H1 (cell line): ENCODE results near the gene EIF4A2. TPM values are rescaled to one million over a fixed set of nuclear protein-coding genes. Genes with fewer than 3 reads are reported as not detected.

Source experiments
- HDAC6 ChIP-seq: IDR thresholded peaks from one replicate; pipeline ENCODE4 v1.7.1; 2012; ENCODE audit warnings: low read depth, mild to moderate bottlenecking, inconsistent platforms, low read length, moderate library complexity
- polyA plus RNA-seq, 7 experiments: library from polyadenylated mRNA; depleted of rRNA in 3 of 7; stranded (reverse) in 5 of 7; unstranded in 2 of 7; fragments of >200 nt in 5 of 7; fragments of 200-250 nt in 2 of 7; gene quantifications; 1 replicate in 5 of 7; 2 replicates in 1 of 7; 4 replicates in 1 of 7; pipeline versions ENCODE4 v1.2.1 to v1.2.3, GENCODE V29; 2011 to 2013; ENCODE audit warnings: missing spikeins in 2 of 7, mixed read lengths in 2 of 7
- total RNA-seq: library from RNA; stranded (reverse); fragmentation: NEBNext Ultra II Directional; extraction: Animal tissue kit (Norgen Biotek cat#: 25700); gene quantifications from 2 replicates; pipeline ENCODE4 v1.2.1, GENCODE V29; 2021

EIF4A2 gene
- total and polyA plus RNA-seq, 2 of the 8 experiments (the other 6 are each of a cell fraction or from before 2014, with no cell fraction given), result 527 to 604 TPM

- no peak for TF ChIP-seq HDAC6
- TF ChIP-seq, all 59 proteins: peak for 0
These were observed 35.6 kb downstream of the EIF4A2 start (continued) for GRCh38 chr3:186818956-186819355.
